Measurements from ENCODE around the gene TMEM156. TPM values are rescaled to one million over a fixed set of nuclear protein-coding genes. Genes with fewer than 3 reads are reported as not detected.

The TMEM156 gene
- polyA plus RNA-seq, 1 of the 3 experiments (the other 2 are of a cell fraction) = 0.13 TPM

GRCh38 chr4:38993683-38994082 lies 38.5 kb downstream of the TMEM156 start:
- no peak overlapping the region for H3K9ac ChIP-seq
- H3K27ac ChIP-seq (ENCODE audit: low read depth in 2 of 2, low read length in 1 of 2) = no peak overlapping the region
- POLR2A ChIA-PET = no interaction called here
- no peaks in the 10 kb centered on the region for H3K9me2 ChIP-seq
- no peak for DNase-seq
- CTCF ChIA-PET = interaction anchor here (0.9 to 1.4 kb wide), 2 partner anchors 12 to 87 kb away, joined by 4 read pairs; no protein-coding TSS in a partner anchor
- H3K4me2 ChIP-seq = no peak overlapping the region
- TF ChIP-seq ZBTB33 (IDR thresholded peaks at IDR 0.05; ENCODE audit: borderline replicate concordance, low read depth) = no peak
- TF ChIP-seq RAD21 (IDR thresholded peaks at IDR 0.05; ENCODE audit: low read length) = peak; percentile 50
- TF ChIP-seq CTCF (IDR thresholded peaks at IDR 0.05) = peak; percentile 35; the same call in 1 of the 2 replicates
- peak; percentile 15; the same call in 1 of the 2 replicates for TF ChIP-seq SMC3 (IDR thresholded peaks at IDR 0.05; ENCODE audit: low read depth, low read length)
- H2AFZ ChIP-seq (ENCODE audit: low read depth) = no peak overlapping the region
- H3F3A ChIP-seq (replicated peaks; ENCODE audit: insufficient read depth) = no peaks in the 10 kb centered on the region
- no peaks in the 10 kb centered on the region for H3K4me1 ChIP-seq (ENCODE audit: control insufficient read depth in 1 of 2, insufficient read depth in 2 of 2, low read depth in 1 of 2, low read length in 1 of 2)
- H3K27me3 ChIP-seq (ENCODE audit: insufficient read depth) = no peaks in the 10 kb centered on the region
- no peaks in the 10 kb centered on the region for H4K20me1 ChIP-seq (ENCODE audit: insufficient read depth)
- H3K4me3 ChIP-seq (ENCODE audit: low read depth in 2 of 2, low read length in 1 of 2) = no peak overlapping the region
- H3K9me3 ChIP-seq = no peaks in the 10 kb centered on the region
- H3K79me2 ChIP-seq (ENCODE audit: insufficient read depth) = no peaks in the 10 kb centered on the region
- no peaks in the 10 kb centered on the region for H3K36me3 ChIP-seq (replicated peaks in 1 of 2; ENCODE audit: control insufficient read depth in 1 of 2, insufficient read depth in 2 of 2, low read length in 1 of 2)
- 83% methylated on average over 3 of the region's 3 CpGs for WGBS (ENCODE audit: low lambda C conversion rate)

GRCh38 chr4:38990241-38990640 lies 42.0 kb downstream of the TMEM156 start:
- POLR2A ChIA-PET = no interaction called here
- no peaks in the 10 kb centered on the region for H3K36me3 ChIP-seq (replicated peaks in 1 of 2; ENCODE audit: control insufficient read depth in 1 of 2, insufficient read depth in 2 of 2, low read length in 1 of 2)

More at GRCh38 chr4:38990241-38990640, 42.0 kb downstream of the TMEM156 start:
- no peak overlapping the region for H3K4me3 ChIP-seq (ENCODE audit: low read depth in 2 of 2, low read length in 1 of 2)
- no peak overlapping the region for H3K27ac ChIP-seq (ENCODE audit: low read depth in 2 of 2, low read length in 1 of 2)
- CTCF ChIA-PET = interaction anchor here (1.1 kb wide), 1 partner anchor 145 kb away, joined by 3 read pairs; no protein-coding TSS in a partner anchor
- H3K9me2 ChIP-seq = no peaks in the 10 kb centered on the region
- H3F3A ChIP-seq (replicated peaks; ENCODE audit: insufficient read depth) = no peaks in the 10 kb centered on the region
- no peak overlapping the region for H3K9ac ChIP-seq
- no peak overlapping the region for H3K4me2 ChIP-seq
- no peaks in the 10 kb centered on the region for H3K27me3 ChIP-seq (ENCODE audit: insufficient read depth)
- H3K9me3 ChIP-seq = no peaks in the 10 kb centered on the region
- no peaks in the 10 kb centered on the region for H4K20me1 ChIP-seq (ENCODE audit: insufficient read depth)
- 91% methylated on average over 5 of the region's 5 CpGs for WGBS (ENCODE audit: low lambda C conversion rate)
- no peaks in the 10 kb centered on the region for H3K79me2 ChIP-seq (ENCODE audit: insufficient read depth)
- H3K4me1 ChIP-seq (ENCODE audit: control insufficient read depth in 1 of 2, insufficient read depth in 2 of 2, low read depth in 1 of 2, low read length in 1 of 2) = no peaks in the 10 kb centered on the region
- TF ChIP-seq FOSL2 (IDR thresholded peaks at IDR 0.05; ENCODE audit: borderline replicate concordance, low read depth) = no peak
- no peak for TF ChIP-seq SIN3A (IDR thresholded peaks at IDR 0.05; ENCODE audit: borderline replicate concordance, low read depth, low read length)
- TF ChIP-seq REST (IDR thresholded peaks at IDR 0.05; ENCODE audit: low read depth, low read length) = no peak
- no peak for TF ChIP-seq USF2 (IDR thresholded peaks at IDR 0.05; ENCODE audit: borderline replicate concordance, low read depth, low read length)
- no peak for TF ChIP-seq NFIC (IDR thresholded peaks at IDR 0.05; ENCODE audit: borderline replicate concordance)
- no peak for TF ChIP-seq RAD21 (IDR thresholded peaks at IDR 0.05; ENCODE audit: low read length)
- no peak for TF ChIP-seq MAX (IDR thresholded peaks at IDR 0.05; ENCODE audit: low read depth)
- DNase-seq = no peak
- H2AFZ ChIP-seq (ENCODE audit: low read depth) = no peak overlapping the region
